SU-DHL-6 (cell line): ENCODE data around the gene PDE4D.

Source experiments
- H2AFZ ChIP-seq: fragments of 200-600 bp; sonication (generic); 2 replicates; pipeline ENCODE4 v1.6.1; 2014; ENCODE audit warnings: low read depth, mild to moderate bottlenecking, moderate library complexity, mixed read lengths, antibody characterized with exemption, low read length; ENCODE audit not compliant: severe bottlenecking
- H3F3A ChIP-seq: fragments of 200-600 bp; shearing (Covaris generic); 2 replicates; pipeline ENCODE4 v1.6.0; 2016; ENCODE audit warnings: antibody characterized with exemption, mild to moderate bottlenecking; ENCODE audit not compliant: insufficient read depth
- H3K27ac ChIP-seq: fragments of 200-600 bp; sonication (generic); 2 replicates; pipeline ENCODE4 v1.5.1; 2016; ENCODE audit warnings: low read depth, mild to moderate bottlenecking, low read length, moderate library complexity, mixed read lengths
- H3K27me3 ChIP-seq: fragments of 200-600 bp; sonication (generic), shearing (Covaris generic); 2 replicates; pipeline ENCODE4 v1.6.0; 2014; ENCODE audit warnings: mild to moderate bottlenecking, low read length
- H3K36me3 ChIP-seq: fragments of 200-600 bp; sonication (generic); 2 replicates; pipeline ENCODE4 v1.6.1; 2014; ENCODE audit warnings: mild to moderate bottlenecking, low read length, mixed read lengths
- H3K4me2 ChIP-seq: fragments of 300-600, 200-600 bp; shearing (Covaris generic), sonication (generic); 2 replicates; pipeline ENCODE4 v1.6.0; 2014; ENCODE audit warnings: low read length, low read depth, mild to moderate bottlenecking; ENCODE audit not compliant: poor library complexity, severe bottlenecking
- H3K4me3 ChIP-seq: fragments of 200-600 bp; sonication (generic); 2 replicates; pipeline ENCODE4 v1.5.1; 2014; ENCODE audit warnings: antibody characterized with exemption, low read length, mild to moderate bottlenecking, mixed read lengths; ENCODE audit not compliant: insufficient read depth, poor library complexity, severe bottlenecking
- H3K79me2 ChIP-seq: fragments of 200-600 bp; sonication (generic); 2 replicates; pipeline ENCODE4 v1.6.1; 2014; ENCODE audit warnings: mild to moderate bottlenecking, low read length, moderate library complexity; ENCODE audit not compliant: insufficient read depth
- H3K9ac ChIP-seq: fragments of 200-600 bp; sonication (generic); 2 replicates; pipeline ENCODE4 v1.7.0; 2014; ENCODE audit warnings: mild to moderate bottlenecking, low read length
- H3K9me2 ChIP-seq: fragments of 200-600 bp; sonication (generic); replicated peaks from 2 replicates; pipeline ENCODE4 v1.6.1; 2014; ENCODE audit warnings: low read length; ENCODE audit not compliant: insufficient read depth
- H3K9me3 ChIP-seq: fragments of 200-600 bp; sonication (generic); 2 replicates; pipeline ENCODE4 v1.6.1; 2014; ENCODE audit warnings: low read length, mixed read lengths; ENCODE audit not compliant: insufficient read depth
- H4K20me1 ChIP-seq: fragments of 200-600 bp; sonication (generic); 2 replicates; pipeline ENCODE4 v1.6.1; 2014; ENCODE audit warnings: low read depth, mild to moderate bottlenecking, antibody characterized with exemption, low read length, moderate library complexity, mixed read lengths
- CTCF ChIP-seq: fragments of 200-600 bp; sonication (generic); IDR thresholded peaks from one replicate; pipeline ENCODE4 v1.5.1; 2017; ENCODE audit warnings: antibody characterized with exemption, mild to moderate bottlenecking, low read length, moderate library complexity; ENCODE audit not compliant: insufficient read depth, poor library complexity, severe bottlenecking
- EZH2phosphoT487 ChIP-seq: fragments of 200-600 bp; sonication (generic), shearing (Covaris generic); conservative IDR thresholded peaks from 2 replicates; pipeline ENCODE4 v1.6.1; 2018; ENCODE audit warnings: mild to moderate bottlenecking, antibody characterized with exemption, low read length, moderate library complexity, mixed read lengths

PDE4D gene

GRCh38 chr5:59134471-59135163 is 758.9 kb downstream of the PDE4D start:
- H3K36me3 ChIP-seq: no peaks in the 10 kb centered on the region
- H3K9ac ChIP-seq: no peak overlapping the region
- H3K27ac ChIP-seq: no peak overlapping the region
- H3K9me2 ChIP-seq: no peaks in the 10 kb centered on the region
- TF ChIP-seq EZH2phosphoT487: no peak
- no peak for TF ChIP-seq CTCF
- H4K20me1 ChIP-seq: no peaks in the 10 kb centered on the region
- H3K9me3 ChIP-seq: no peaks in the 10 kb centered on the region
- H3F3A ChIP-seq: no peaks in the 10 kb centered on the region
- H3K4me3 ChIP-seq: no peak overlapping the region
- H3K27me3 ChIP-seq: no peaks in the 10 kb centered on the region
- H2AFZ ChIP-seq: no peak overlapping the region
- no peaks in the 10 kb centered on the region for H3K79me2 ChIP-seq
- H3K4me2 ChIP-seq: no peak overlapping the region

DNA sequence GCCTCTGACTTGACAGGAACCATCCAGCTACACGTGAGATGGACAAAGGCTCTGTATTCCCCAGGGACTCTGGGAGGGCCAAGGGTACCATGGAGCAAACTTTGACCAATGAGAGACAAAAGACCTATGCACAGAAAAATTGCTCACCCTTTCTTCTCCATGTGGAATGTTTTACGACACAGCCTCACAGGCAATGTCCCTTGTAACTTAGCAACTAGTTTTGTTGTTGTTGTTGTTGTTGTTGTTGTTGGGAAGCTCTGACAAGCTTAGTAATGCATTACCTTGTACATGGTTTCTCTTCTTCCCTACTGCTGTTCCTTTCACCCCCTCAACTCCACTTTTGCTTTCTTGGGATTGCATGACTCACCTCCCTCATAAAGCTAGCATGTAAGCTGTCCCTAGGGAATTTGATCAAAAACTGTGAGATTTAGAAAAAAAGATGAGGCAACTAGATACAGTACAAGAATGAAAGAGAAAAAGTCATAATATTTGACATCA is 759.7 kb downstream of the PDE4D start:
- no peaks in the 10 kb centered on the region for H3K9me3 ChIP-seq
- H2AFZ ChIP-seq: no peak overlapping the region
- no peaks in the 10 kb centered on the region for H3K36me3 ChIP-seq
- H4K20me1 ChIP-seq: no peaks in the 10 kb centered on the region
- no peaks in the 10 kb centered on the region for H3K9me2 ChIP-seq
- H3K9ac ChIP-seq: no peak overlapping the region
- H3K4me3 ChIP-seq: no peak overlapping the region
- no peaks in the 10 kb centered on the region for H3F3A ChIP-seq
- H3K79me2 ChIP-seq: no peaks in the 10 kb centered on the region
- H3K27me3 ChIP-seq: no peaks in the 10 kb centered on the region
- H3K27ac ChIP-seq: no peak overlapping the region
- no peak overlapping the region for H3K4me2 ChIP-seq
- no peak for TF ChIP-seq EZH2phosphoT487
- no peak for TF ChIP-seq CTCF

DNA sequence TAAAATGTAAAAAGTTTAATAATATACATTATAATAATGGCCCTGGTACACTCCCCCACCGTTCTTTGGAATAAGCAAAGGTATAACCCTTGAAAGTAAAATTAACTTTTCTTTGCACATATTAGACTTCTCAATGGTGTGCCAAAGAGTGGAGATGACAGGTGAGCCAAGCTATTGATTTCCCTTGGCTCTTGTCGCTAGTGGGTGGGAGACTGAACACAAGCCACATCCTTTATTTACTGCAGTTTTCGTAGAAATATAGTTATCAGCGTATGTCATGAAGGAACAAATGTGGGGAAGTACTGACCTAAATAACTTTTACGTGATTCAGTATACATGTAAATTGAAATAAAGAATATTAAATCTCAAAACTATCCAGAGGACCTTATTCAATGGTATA is 761.4 kb downstream of the PDE4D start:
- Histone ChIP-seq H3K4me3 (no peak overlapping the region), H3K9me2 (no peaks in the 10 kb centered on the region), H3K9ac (no peak overlapping the region), H3K27me3 (no peaks in the 10 kb centered on the region), H3F3A (no peaks in the 10 kb centered on the region), H2AFZ (no peak overlapping the region), H3K4me2 (no peak overlapping the region), H4K20me1 (no peaks in the 10 kb centered on the region), H3K36me3 (no peaks in the 10 kb centered on the region), H3K9me3 (no peaks in the 10 kb centered on the region), H3K79me2 (no peaks in the 10 kb centered on the region), H3K27ac (no peak overlapping the region)
- no peak for TF ChIP-seq CTCF
- TF ChIP-seq EZH2phosphoT487: no peak
